Heart left ventricle (tissue), 13 donors: ENCODE measurements around the gene NOP53.

Experiments used
- POLR2A ChIP-seq, 2 donors: fragments of 450-650 bp; IDR thresholded peaks; one replicate each; pipeline ENCODE4 v1.6.1; 2017; ENCODE audit warnings: antibody characterized with exemption in 2 of 2, mild to moderate bottlenecking in 2 of 2, moderate library complexity in 2 of 2
- TF ChIP-seq, protein P1 (sequence below), 12 donors: fragments of 200-600 bp; sonication (generic) in 4 of 12; IDR thresholded peaks; one replicate each; pipeline versions ENCODE4 v1.5.0 to v1.8.0; 2018 to 2022; ENCODE audit warnings: antibody characterized with exemption in 12 of 12, mild to moderate bottlenecking in 5 of 12
- donor health status: ischemic (EF 13 %, LVEDD 7.1; RV severe dilation, severe dysfunction).
- donor health status: DM: no; HTN: yes; CAD: no.
- donor health status: DM: no; HTN: no; CAD: no.
- donor health status: ischemic (EF 25% LVEDD 6.9; RV normal size, moderate dysfunction).
- donor health status: ischemic (EF 25% LVEDD 5.7; RV mildly dilated, moderate dysfunction).
- donor health status: ischemic (EF 35%, LVEDD 5.7; RV mildly dilated, moderate dysfunction).
- donor health status: nonischemic (EF 11% LVEDD 7.7; RV severe dilation, severe dysfunction).
- donor health status: DM: yes; HTN: yes; CAD: no.
- donor health status: PGD.
- donor health status: ischemic (EF 29% LVEDD 5.4; RV normal size, mild dysfunction).
- donor health status: nonischemic (EF 23%, LVEDD 6.1; RV moderate dilation, normal function).

DNA sequence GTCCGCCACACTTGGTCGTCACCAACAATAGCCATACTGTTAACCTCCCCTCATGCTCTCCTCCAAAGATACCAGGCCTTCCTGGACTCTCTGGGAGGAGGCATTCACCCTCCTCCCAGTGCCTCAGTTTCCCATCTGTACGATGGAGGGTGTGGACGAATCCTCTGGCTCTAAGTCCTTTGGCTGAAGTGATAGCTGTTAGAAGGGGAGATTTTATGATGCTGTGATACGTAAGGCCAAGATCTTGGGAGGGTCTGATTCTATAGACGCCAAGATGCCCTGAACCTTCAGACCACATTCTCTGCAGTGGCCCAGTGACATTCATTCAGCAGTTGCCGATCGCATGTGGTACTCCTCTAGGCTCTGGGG lies 14.8 kb upstream of the NOP53 start:
- TF ChIP-seq, protein P1, sequence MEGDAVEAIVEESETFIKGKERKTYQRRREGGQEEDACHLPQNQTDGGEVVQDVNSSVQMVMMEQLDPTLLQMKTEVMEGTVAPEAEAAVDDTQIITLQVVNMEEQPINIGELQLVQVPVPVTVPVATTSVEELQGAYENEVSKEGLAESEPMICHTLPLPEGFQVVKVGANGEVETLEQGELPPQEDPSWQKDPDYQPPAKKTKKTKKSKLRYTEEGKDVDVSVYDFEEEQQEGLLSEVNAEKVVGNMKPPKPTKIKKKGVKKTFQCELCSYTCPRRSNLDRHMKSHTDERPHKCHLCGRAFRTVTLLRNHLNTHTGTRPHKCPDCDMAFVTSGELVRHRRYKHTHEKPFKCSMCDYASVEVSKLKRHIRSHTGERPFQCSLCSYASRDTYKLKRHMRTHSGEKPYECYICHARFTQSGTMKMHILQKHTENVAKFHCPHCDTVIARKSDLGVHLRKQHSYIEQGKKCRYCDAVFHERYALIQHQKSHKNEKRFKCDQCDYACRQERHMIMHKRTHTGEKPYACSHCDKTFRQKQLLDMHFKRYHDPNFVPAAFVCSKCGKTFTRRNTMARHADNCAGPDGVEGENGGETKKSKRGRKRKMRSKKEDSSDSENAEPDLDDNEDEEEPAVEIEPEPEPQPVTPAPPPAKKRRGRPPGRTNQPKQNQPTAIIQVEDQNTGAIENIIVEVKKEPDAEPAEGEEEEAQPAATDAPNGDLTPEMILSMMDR (IDR thresholded peaks at IDR 0.05), result no peak
- TF ChIP-seq POLR2A (IDR thresholded peaks at IDR 0.05), result no peak
